T-helper 9 cell (primary cell): ENCODE data around the gene AKAP7.

ENCODE experiments used
- DNase-seq: peaks from one replicate; pipeline ENCODE4 v3.0.0-alpha.2; 2020

AKAP7 gene

DNA sequence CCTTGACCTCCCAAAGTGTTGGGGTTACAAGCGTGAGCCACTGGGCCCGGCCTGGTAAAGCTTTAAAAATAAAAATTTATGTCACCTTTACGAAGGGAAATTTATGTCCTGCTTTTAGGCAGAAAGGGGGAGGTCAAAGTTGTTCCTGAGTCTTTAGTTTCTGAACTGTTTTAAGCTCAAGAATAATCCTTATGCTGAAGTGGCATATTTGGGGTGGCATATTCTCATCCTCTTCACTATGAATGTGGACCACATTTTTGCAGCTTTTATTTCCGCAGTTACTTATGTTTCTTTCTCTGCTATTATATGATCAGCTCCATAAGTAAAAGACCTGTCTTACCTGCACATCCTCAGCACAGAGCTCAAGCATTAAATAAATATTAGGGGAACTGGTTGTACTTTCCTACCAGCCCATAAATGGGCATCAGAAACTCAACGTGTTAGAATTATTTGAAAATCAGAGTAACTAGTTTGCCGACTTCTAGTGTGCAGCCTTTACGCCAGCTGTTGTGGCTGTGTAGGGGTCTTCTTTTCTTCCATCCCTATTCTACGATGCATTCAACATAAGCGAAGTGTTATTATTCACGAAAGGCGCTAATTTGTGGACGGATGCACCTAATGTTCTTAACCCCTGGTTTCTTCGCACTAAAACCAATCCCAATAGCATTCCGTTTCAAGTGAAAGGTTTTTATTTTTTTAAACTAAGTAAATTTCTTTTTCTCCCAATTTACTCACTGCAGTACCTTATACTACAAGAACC, 867 bp upstream of the AKAP7 start:
- DNase-seq, result no peak

DNA sequence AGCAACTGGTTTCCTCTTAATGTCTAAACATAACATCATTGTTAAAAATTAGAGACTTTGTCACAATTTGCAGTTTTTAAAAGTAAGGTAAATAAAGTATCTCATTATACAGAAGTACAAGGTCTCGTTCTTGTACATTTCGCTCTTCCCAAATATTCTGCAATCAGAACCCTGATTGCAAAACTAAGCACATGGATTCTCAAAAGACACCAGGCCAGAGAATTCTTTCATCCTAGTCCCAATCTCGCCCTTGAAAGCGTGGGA, 355 bp upstream of the AKAP7 start:
- no peak for DNase-seq

DNA sequence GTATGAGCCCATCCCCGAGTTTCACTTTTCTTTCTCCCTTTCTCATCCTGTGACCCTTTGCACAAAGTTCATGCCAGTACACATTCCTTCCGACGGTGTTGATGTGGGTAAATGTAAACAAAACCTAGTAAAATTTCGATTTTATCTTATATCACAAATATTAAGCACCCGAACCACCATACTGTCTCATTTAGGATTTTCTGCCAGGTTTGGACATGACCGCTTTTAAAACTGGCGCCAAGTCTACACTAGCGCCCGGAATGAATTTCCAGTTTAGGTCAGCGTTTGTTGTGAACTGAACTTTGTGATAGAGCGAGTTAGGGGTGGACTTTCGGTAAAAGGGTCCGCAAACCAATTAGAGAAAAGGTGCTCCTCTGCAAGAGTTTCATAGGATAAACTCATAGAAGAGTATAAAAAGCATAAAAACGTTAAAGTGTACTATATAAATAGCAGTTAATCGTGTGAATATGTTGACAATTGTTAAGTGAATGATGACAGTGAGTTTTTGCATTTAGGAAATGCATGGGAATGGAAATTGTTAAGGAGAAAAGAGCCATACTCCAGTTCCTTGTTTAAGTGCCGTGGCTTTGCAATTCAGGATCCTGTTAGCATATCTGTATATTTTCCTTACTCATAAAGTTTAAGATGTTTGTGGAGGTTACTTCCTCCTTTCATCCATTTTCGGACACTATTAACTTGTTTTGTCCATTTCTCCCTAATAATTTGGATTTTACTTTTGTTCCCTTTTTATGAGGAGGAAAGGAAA, 937 bp downstream of the AKAP7 start:
- no peak for DNase-seq

DNA sequence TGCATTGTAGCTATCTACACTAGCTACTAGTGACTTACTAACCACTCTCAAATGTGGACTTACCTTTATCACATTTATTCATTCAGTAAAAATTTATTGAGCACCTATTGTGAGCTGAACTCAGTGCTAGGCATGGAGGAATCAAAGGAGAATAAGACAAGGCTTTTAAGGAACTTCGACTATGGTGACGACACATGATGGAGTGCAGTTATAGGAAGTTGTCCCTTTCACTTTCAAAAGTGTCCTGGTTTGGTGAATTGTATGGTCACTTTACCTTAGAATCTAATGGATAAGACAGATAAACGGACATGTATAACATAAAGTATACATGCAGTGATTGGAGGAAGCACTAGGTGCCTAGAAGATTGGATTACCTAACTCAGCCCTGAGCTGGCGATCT, 4.3 kb downstream of the AKAP7 start:
- DNase-seq, result no peak

DNA sequence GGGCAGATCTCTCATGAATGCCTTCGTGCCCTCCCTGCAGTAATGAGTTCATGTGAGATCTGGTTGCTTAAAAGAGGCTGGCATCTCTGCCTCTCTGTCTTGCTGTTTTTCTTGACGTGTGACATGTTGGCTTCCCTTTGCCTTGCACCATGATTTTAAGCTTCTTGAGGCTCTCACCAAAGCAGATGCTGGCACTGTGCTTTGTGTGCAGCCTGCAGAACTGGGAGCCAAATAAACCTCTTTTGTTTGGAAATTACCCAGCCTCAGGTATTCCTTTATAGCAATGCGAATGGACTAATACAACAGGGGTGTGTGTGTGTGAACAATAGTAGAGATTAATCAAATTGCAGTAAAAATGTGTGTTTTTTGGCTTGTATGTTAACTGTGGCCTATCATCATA, 8.1 kb downstream of the AKAP7 start:
- DNase-seq, result no peak

DNA sequence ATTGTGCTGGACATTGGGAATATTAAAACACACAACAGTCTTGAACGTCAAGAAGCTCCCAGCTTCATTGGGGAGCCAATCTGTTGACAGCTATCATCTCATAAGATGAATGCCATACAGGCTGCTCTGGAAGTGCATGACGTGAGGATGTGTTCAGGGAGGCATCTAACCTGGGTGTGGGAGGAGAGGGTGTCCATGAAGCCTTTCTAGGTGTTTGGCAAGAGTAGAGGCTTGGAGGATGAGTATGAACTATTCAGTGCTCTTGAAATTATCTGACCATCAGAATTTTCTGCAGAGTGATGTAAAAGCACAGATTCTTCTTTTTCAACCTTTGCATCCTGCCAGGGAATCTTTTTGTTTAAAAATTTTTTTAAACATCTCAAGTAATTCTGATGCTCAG, 11.6 kb downstream of the AKAP7 start:
- no peak for DNase-seq

DNA sequence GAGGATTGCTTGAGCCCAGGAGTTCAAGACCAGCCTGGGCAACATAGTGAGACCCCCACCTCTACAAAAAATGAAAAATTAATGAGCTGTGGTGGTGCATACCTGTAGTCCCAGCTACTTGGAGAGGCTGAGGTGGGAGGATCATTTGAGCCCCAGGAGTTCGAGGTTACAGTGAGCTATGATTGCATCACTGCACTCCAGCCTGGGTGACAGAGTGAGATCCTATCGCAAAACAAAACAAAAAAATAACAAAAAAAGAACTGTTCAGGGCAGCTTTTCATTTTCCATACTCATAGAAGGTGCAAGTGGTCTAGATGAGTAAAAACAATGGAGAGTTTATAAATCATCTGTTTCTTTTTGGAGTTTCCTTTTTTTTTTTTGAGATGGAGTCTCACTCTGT, 21.1 kb downstream of the AKAP7 start:
- DNase-seq, result no peak

DNA sequence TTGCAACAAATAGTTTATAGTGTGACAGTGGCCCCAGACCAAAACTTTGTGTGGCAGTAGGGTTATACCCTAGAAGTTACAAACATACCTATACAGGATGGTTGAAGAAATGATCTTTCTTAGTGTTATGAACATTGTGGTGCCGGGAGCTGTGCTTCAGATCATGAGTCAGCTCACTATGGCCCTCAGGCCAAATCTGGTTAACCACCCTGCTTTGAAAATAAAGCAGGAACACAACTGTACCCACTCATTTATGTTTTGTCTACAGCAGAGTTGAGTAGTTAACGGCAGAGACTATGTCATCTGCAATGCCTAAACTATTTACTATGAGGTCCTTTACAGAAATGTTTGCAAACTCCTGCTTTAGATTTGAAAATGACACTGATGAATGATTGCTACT, 24.3 kb downstream of the AKAP7 start:
- no peak for DNase-seq

DNA sequence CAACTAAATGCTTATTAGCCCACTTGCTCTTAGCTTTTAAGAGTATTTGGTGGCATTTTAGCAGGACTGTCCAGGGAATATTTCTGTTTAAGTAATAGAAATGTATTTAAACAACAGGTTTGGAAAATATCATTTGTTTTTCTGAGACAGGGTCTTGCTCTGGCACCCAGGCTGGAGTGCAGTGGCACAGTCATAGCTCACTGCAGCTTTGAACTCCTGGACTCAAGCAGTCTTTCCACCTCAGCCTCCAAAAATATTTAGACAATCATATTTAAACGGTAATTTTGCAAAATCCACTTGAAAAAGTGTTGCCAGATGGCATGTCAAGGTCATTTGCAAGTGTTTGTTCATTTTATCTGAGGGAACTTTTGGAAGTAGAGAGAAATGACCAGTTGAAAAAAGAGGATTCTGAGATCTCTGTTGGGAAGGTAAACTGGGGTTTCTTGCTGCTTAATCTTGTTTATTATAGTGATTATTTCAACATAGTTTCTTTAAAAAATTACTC, 25.0 kb downstream of the AKAP7 start:
- DNase-seq, result no peak

DNA sequence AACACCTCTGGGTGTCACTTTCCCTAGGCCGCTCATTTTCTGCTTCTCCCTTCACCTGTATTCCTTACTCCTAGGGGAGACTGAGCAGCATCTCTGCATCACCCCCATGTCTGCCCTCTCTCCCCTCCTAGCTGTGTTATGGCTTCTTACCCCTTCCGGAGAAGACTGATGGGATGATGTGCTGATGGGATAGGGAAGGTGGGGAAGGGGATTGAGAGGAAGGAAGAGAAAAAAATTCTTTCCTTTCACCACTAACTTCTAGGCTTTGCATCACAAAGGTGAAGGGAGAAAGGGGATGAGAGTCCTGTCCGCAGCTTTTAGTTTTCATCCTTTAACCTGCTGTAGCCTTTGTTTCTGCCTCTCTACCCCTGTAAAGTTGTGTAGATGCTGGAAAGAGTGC, 26.7 kb downstream of the AKAP7 start:
- no peak for DNase-seq

DNA sequence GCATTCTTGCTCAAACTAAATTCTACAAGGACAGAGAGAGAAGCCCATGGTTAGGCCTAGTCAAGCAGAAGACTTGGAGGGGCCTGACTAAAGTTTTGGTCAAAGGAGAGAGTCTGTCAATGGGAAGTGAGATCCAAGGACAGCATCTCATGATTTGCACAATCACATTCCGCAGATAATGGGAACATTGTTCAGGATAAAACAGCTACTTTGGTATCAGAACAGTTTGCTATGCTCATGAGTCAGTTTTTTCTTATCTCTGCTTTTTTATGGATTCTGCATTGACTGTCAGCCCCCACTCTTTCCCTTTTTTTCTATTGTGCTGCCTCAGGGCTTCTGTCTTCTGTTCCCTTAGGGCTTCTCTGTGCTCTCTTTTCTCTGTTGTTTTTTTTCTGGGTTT, 28.6 kb downstream of the AKAP7 start:
- no peak for DNase-seq

DNA sequence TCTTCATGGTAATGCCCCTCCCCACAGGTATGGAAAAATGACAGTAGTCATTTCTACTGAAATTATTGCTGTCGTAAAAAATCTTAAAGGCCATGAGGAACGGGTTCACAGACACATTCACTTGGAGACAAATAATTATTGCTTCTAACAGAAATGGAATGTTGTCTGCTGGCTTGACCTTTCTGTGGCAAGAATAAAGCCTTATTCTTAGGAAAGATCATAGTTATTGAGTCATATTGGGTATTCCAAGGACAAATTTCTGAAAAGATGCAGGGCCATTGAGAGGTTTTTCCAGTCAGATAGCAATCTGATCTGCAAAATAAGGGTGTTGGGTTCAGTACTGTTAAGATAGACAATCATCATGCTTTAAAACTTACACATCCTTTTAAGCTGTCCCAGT, 29.2 kb downstream of the AKAP7 start:
- no peak for DNase-seq

DNA sequence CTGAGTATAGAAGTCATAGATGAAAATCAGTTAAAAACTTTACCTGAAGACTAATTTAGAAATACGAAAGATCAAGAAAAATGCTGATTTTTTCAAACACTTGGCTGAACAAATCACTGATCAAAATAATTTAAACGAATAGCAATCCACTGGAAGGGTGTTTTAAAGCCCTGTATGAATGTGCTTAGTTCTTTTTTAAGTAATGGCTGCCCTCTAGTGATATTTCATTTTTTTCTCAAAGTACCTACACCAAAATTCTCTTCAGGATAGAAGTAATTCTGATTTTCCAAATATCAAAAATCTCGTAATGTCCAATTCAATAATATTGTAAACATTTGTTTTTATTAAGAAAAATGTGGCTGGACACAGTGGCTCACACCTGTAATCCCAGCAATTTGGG, 32.5 kb downstream of the AKAP7 start:
- no peak for DNase-seq

DNA sequence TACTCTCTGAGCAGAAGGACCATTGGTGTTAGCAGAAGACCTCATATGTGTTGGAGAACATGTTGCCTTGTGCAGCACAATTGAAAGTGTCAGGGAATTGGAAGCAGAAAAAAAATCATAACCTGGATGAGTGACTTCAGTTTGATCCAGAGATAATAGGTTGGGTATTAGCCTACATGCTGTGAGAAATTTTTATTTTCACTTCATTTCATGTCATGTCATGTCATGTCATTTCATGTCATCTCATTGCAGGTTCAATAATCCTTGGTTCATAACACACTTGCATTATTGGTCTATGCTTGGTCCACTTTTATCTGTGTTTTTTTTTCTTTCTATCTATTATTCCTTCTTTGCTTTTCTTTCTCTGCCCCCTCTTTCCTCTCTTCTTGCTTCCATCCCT, 34.3 kb downstream of the AKAP7 start:
- DNase-seq, result no peak

DNA sequence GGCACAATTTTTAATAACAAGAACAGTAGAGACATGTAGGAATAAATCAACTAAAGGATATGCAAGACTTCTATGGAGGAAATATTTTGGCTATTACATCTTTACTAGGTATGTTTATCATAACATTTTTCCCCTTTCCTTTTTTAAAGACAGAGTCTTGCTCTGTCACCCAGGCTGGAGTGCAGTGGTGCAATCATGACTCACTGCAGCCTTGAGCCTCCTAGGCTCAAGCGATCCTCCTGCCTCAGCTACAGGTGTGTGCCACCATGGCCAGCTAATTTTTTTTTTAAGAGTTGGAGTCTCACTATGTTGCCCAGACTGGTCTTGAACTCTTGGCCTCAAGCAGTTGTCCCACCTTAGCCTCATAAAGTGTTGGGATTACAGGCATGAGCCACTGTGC, 37.0 kb downstream of the AKAP7 start:
- no peak for DNase-seq

DNA sequence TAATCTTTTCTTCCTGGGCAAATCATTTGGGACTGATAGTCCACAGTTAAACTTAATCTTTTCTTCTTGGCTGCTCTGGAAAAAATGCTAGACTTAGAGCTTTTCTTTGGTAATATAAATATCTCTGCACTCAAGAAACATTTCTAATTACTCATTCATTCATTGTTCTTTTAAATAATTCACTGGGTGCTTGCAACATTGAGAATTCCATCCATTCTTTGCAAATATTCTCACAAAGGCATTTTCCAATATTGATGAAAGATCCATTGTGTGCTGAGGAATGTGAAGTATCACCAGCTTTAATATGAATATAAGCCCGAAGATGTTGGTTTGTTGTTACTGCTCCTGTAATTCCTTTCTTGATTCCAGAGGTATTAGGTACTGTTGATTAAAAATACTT, 38.4 kb downstream of the AKAP7 start:
- no peak for DNase-seq

DNA sequence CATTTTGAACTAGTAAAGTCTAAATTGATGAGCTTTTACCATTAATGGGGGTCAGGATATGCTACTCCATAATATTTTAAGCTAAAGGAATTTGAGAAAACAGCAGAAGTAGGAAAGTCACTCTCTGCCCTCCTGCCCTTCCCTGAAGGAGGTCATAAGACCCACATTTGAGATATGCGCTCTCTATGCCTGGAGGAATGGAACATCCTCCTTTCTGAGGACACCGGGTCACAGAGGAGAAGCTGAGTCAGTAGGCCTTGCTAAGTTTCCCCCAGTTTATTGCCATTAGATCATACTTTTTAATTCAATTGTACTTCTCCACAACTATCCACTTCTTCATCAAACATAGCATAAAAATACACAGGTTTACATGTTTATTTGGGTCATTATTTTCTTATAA, 40.3 kb downstream of the AKAP7 start:
- DNase-seq, result no peak

DNA sequence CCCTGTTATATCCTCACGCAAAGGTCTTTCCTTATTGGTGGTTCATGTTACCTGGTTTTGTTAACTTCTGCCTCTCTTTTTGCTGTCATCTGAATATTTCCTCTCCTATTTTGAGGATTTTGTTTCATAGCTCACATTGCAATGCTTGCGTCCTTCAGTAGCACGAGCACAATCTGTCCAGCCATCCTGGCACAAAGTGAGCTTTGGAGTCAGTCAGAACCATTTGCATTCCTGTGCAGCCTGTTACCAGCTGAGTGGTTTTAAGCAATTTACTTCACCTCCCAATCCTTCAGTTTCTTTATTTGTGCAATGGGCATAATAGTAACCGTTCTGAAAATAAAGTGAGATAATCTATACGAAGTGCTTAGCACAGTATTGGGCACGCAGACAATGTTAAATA, 42.7 kb downstream of the AKAP7 start:
- no peak for DNase-seq

DNA sequence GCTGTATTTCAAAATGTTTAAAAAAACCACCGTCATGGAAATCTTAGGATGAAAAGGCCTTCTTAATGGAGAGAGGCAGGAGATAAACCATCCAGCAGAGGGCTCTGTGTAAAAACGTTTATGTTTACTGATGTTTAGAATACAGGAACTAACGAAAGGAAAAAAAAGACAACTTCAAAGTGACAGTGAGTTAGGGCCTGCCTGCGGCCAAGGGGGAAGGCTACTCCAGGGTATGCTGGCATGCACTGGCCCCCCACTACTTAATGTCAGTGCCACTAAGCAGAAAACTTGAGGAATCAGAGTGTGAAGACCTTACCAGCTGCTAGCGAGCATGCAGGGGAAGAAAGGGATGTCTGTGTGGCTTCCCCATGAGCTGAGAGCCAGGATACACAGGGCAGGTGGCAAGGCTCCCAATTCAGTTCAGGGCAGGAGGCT, 47.7 kb downstream of the AKAP7 start:
- DNase-seq, result no peak

DNA sequence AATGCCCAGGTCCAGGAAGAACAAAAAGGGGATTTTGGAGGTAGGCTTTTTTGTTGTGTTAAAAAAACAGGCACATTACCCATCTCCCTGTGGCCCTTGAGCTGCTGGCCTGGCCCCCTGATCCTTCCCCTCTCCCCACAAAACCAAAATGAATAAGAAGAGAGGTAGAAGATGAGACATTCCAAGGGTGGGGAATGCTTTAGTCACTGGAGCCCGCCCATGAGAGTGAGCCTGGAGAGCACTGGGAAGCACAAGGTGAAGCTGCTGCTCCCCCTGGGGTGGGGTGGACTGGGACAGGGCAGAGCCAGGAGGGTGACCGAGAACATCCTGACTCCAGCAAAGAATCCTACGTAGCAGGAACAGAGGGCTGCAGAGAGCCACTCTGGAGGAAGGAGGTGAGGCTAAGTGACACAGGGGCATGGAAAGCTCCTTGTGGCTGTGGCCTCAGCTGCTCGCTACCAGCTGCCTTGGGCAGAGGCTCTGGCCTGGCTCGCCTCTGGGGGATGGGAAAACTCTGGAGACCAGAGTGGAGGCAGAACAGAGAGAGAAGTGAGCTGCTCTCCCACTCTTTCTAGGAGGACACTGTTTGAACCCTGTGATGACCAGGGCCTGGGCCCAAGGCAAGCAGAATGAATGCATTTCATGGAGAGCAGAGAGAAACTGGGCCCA, 48.3 kb downstream of the AKAP7 start:
- DNase-seq, result no peak

DNA sequence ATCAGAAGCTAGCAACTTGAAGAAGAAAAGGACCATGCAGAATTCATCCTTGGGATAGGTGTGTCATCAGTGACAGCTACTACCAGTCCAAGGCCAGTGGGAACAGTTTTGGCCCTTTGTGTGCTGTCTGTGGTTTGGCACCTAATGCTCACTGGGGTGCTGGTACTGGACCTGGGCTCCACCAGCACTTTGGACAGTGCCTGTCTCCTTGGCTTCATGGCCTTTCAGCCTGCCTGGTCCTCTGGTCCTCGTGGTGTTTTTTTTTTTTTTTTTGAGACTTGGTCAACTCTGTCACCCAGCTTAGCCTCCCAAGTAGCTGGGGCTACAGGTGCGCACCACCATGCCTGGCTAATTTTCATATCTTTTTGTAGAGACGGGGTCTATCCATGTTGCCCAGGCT, 56.3 kb downstream of the AKAP7 start:
- no peak for DNase-seq

DNA sequence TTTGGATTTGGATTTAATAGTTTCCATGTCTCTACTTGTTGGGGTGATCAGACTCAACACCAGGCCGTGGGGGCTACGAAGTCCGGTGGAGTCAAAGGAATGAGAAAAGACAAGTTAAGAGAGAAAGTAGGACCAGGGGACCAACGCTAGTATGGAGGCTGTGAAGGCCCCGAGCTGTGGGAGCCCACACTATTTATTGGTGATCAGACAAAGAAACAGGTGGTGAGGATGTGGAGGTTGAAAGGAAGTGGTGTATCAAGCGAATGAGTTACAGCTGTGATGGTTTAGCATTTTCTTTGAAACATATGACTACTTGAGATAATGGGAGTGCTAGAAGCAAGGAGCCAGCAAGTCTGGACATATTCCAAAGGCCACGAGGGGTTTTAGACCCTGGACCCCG, 62.4 kb downstream of the AKAP7 start:
- no peak for DNase-seq

DNA sequence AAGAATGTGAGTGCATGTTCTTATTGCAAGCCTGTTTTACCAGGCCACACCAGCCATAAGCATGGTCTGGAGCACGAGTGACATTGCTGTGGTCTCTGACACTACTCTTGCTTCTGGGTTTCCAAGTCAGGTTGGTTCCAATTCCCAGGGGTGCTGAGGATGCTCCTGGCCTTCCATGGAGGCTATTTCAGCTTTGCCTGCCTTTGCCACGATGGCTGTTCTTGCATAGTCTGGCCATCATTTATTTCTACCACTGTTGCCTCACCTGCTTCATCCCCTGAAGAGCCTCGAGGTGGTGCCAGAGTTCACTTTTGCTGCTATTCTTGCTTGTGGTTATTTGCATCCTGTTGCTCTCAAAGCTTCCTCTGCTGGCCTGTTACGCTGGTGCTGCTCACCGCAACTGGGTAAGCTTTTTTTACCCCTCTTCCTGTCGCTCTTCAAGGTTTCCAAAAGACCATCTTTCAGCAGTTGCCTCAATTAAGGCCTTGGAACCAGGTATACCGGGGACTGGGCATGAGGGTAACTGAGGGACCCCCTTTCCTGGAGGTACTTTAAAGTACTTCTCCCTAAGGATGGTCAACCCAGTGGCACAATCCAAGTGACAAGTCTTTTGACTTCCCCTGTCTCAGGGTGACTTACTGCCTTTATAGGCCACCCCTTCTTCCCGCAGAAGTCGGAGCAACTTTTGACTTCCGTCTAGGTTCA, 64.5 kb downstream of the AKAP7 start:
- peak; percentile 48 for DNase-seq
